Measurements from ENCODE around the gene SAXO1.
"Not testable (repeated sequence)": the region's sequence is repeated elsewhere in the genome, so short reads cannot be mapped to it uniquely, and the experiment has no call there.

The SAXO1 gene

DNA sequence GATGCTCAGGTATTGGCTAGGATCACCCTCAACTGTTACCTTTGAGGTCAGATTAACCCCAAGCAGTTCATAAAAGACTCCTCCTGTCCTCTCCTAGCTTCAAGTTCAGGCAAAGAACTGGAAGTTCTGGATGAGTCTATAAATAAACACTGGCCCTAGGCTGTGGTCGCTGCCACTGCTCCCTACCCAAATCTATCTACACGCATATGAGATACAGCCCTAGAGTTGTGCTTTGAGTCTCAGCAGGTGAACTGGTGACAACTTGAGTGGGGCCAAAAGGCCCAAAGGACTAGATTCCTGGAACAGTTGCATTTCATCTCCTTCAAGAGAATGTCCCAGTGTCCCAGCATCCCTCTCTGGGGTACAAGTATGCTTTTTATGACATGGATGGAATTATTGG is 62.6 kb downstream of the SAXO1 start:
- DNase-seq (ENCODE audit: low spot score), result no peak

DNA sequence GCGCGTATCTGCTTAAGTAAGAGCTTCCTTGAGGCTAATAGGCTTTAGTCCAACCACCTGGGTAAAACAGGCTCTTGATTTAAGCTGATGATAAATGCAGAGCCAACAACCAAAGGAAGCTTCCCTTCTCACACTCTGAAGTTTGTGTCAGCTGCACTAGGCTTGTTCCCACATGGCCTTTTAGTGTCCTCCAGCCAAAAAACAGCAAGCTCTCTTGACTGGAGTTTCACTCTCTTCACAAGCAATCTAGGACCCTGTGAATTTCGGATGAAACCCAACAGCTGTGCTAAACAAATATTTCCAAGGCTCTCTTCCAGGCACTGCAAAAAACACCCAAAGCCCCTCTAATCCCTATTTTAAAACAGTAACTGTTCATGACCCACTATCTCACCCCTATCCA is 63.9 kb downstream of the SAXO1 start:
- DNase-seq (ENCODE audit: low spot score), result no peak

DNA sequence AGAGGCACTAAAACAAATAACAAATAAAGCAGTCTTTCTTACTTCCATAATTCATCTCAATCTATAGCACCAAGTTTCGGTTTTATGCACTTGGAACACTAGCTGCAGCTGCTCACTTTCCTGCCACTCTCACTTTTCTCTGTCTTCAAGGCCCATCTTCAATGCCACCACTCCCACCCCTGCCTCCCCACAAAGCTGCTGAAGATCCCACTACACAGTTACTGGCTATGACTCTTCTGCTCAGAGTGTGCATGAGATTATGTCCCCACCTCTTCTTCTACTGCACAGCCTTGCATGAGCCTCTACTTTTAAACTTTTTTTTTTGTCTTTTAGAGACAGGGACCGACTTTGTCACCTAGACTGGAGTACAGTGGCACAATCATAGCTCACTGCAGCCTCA is 77.4 kb downstream of the SAXO1 start:
- no peak for DNase-seq (ENCODE audit: low spot score)

DNA sequence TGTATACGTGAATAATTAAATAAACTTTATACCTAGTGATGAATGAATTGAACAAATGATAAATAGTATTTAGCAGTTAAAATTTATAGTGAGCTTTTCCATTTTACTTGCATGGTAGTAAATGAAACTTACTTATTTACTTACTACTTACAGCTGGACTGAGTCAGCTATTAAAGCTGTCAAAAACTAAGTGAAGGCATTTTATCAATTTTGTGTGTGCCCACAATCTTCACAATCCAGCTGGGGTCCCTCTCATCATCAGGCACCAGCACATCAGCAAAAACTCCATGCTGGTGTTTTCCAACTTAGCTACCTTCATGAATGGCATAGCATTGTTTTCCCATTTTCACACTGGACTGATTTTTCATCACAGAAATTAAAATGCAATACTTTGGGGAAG is 81.1 kb downstream of the SAXO1 start:
- no peak for DNase-seq (ENCODE audit: low spot score)

DNA sequence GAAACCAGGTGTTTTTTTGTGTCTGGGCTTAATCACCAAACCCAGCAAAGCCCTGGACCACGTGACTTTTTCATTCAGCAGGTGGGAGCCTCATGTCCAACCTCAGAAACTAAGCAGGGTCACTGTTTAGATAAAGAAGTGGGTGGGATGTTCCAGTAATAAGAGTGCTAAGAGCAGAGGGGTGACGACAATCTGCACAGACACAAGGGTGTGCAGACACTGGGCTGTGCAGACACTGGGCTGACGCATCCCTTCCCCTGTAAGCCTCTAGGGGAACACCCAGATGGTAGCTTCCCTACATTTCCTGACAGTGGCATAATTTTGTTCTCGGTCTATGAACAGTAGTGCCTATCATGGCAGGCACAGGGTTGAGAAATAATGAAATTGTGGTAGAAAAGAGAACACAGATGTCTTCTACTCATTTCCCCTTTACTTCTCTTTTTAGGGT is 85.1 kb downstream of the SAXO1 start:
- DNase-seq (ENCODE audit: low spot score), result no peak

DNA sequence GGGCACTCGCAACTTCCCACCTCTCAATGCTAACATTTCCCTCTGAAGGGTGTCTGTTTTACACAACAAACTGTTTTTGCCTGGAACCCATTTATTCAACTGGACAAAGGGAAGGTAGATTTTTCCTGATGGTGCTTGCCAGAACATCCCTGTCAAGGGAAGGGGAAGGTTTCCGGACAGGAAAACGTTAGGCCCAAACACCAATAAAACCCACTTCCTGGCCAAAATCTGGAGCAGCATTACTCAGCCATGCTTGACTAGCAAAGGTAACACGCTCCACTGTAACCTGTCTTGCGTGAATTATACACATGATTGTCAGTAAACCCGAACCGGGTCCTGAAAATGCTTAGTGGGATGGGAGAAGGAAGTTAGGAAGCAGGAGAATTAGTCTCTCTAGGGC is 90.2 kb downstream of the SAXO1 start:
- no peak for DNase-seq (ENCODE audit: low spot score)

DNA sequence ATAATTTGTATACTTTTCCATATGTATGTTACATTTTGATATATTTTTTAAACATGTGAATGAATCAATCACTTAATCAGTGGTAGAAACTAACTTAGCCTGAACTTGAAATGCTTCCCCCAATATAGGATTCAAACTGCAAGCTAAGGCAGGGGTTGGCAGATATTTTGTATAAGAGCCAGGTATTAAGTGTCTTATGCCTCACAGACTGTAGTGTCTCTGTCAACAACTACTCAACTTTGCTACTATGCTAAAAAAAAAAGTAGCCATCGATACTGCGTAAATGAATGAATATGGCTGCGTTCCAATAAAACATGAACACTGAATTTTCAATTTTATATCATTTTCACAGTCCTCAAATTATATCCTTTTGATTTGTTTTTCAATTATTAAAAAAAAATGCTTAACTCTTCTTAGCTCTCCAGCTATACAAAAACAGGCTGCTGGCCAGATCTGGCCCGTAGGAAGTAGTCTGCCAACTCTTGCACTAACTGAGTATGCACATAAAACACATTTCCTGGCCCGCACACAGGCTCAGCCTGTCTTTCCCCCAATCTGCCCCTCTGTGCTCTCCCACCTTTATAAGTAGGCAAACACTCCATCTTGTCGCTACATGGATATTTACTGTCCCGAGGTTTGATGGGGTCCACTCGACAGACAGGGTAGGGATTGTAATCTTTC is 91.8 kb downstream of the SAXO1 start:
- DNase-seq (ENCODE audit: low spot score), result no peak

DNA sequence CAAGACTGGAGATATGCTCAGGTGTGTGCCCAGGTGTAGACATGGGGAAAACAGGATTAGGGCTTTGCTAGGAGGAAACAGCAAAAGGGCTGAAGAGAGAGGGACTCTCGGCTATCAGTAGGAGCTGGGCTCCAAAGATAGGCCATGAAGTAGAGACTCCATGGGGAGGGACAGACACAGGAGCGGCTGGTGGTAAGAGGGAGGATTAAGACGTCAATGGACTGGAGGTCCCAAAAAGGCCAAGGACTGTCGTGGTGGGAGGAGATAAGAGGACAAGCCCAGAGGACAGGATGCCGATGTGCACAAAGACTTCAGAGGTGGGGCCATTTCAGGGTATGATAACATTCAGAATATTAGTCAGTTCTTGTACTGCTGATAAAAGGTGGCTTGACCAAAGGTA is 93.1 kb downstream of the SAXO1 start:
- DNase-seq (ENCODE audit: low spot score), result no peak

DNA sequence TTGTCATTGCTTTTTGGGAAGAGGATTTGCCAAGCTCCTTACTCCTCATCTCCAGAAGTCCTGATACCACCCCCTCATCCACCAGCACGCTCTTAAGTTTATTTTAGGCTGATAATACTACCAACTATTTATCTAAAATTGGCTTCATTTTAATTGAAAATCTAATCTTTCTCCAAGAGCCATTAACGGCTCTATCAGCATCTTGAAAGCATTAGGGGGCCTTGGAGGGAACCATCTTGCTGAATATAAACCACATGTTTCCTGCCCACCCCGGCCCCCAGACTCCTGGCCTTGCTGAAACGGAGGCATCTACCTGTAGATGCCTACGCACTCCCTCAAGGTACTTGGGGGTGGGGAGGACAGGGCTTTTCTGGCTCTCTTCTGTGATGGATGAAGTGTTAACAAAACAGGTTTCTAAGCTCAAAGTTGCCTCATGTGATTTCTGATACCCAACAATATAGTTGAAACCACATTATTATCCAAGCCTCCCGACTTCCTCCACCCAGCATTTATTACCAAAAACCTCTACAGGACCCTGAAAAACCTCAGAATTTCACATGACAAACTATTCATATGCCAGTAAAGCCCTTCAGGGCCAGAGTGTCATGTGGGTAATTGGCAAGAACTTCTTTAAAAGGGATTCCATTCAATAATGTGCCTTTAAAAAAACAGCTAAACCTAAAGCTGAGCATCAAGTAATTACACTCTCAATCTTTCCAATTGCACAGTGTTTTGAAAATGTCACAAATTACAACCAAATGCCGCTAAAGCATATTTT is 96.7 kb downstream of the SAXO1 start:
- no peak for DNase-seq (ENCODE audit: low spot score)

DNA sequence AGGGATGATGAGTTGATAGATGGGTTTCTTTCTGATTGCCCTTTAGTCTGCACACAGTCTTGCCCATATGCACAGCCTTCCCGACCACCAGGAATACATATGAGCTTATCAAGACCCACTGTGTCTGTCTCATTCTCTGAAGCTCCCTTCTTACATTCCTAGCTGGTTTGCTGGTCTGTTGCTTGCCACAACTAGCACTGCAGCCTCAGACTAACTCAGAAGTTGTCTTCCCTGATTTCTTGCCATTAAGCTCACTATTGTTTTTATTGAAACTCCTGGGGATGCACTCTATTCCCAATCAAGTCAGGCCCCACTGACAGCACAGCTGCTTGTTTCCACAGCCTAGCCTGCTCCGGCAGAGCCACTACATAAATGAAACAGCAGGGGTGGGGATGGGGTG is 97.5 kb downstream of the SAXO1 start:
- no peak for DNase-seq (ENCODE audit: low spot score)

DNA sequence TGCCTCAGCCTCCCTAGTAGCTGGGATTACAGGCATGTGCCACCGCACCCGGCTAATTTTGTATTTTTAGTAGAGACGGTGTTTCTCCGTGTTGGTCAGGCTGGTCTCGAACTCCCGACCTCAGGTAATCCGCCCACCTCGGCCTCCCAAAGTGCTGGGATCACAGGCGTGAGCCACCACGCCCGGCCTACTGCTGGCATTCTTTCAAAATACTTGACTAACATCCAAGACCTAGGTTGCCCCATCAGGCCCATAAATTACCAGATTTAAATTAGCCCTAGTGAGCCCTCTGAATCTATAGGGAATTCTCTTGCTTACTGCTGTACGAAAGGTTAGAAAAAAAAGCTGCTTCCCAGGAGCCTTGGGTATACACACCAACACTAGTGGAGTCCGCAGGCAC is 102.4 kb downstream of the SAXO1 start:
- not testable (repeated sequence) for DNase-seq (ENCODE audit: low spot score)

DNA sequence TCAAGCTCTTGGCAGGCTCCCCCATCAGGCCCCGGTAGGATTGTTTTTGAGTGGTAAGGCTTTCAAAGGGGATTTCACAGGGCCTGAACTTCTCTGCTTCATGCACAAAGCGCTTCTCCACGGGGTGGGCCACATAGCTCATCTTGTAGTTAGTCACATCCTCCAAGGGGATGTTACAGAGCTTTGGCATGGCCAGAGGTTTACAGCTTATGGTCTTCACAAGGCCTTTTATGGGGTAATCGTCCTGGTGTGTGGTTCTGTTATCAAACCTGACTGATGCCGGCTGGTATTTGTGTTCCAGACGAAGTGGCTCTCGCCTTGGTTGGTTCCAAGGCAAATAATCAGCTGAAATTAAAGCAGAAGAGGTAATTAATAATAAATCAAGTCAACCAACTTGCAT is 104.3 kb downstream of the SAXO1 start:
- no peak for DNase-seq (ENCODE audit: low spot score)

DNA sequence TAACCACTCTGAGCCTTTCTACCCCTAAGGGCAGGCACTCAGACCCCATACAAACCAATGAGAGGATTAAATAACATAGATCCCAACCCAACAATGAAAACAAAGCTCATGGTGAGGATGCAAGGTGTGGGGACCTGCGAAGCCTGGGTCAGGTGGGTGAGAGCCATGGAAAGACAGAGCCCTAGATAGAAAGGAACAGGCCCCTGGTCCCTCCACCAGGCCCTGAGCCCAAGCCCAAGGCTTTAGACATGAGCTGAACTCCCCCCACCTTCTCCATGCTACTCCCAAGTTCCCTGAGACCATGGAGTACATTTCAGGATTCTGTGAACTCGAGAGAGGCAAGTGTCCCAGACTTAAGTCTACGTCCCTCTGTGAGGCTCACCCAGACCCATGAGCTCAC is 106.5 kb downstream of the SAXO1 start:
- no peak for DNase-seq (ENCODE audit: low spot score)

DNA sequence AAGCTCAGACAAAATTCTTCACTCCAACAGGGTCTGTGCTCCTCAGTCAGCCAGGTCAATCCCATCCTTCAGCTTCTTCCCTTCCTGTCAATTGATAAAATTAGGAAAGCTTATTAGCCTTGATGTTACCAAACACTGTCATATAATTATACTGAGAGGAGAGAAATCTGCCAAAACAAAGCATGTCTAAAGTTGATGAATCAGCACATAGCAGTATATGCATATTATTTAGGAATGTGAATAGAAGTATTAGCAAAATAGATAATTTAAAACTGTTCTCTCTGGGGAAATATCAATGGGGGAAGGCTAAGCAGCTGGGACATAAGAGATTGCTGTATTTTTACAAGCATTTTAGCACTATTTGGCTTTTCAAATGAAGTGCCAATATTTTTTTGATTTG is 107.1 kb downstream of the SAXO1 start:
- no peak for DNase-seq (ENCODE audit: low spot score)

DNA sequence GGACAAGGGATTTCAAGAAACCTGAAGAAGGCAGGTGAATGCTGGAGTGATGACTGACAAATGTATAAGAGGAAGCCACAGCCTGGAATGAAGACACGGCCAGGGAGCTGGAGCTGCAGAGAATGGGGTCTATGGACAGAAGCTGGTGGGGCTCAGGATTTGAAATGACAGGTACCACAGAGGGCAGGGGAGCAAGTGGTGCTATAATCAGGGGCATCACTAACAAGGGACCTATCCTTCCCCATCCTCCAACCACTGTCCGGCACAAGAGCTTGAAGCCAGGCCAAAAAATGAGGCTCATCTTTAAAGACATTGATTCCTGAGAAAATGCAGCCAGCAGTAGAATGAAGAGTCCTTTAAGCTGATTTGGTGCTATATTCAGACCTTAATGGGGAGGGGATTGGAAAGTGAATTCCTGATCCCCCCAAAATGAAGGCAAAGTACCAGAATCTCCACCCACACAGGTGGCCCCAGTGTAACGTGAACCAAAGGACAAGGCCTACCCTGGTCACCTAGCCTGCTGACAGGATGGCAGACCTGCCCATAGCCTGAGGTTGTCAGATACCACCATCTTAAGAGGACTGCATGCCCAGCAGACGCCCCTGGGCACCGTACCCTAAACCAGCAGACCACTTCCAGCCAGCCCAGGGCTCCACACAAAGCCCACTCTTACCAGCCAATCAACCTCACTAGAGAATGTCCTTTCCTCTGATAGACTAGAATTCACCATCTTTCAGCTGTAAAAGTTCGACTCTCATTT is 109.2 kb downstream of the SAXO1 start:
- no peak for DNase-seq (ENCODE audit: low spot score)

DNA sequence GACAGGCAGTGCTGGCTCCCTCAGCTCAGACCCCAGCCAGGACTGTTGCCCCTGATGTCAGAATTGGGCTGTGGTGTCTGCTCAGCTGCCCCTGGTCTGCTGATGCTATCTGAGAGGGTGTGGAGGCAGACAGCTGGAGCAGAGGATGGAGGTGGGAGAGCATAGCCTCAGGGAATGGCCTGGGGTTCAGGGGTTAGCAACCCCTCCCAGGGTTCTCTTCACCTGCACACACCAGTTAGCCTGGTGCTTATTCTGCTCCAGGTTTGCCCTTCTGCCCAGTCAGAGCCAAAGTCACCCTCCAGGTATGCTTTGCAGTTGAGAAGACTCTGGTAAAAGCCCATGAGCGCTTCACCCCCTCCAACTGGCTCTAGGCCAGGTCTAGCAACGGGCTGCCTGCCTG is 109.8 kb downstream of the SAXO1 start:
- no peak for DNase-seq (ENCODE audit: low spot score)

DNA sequence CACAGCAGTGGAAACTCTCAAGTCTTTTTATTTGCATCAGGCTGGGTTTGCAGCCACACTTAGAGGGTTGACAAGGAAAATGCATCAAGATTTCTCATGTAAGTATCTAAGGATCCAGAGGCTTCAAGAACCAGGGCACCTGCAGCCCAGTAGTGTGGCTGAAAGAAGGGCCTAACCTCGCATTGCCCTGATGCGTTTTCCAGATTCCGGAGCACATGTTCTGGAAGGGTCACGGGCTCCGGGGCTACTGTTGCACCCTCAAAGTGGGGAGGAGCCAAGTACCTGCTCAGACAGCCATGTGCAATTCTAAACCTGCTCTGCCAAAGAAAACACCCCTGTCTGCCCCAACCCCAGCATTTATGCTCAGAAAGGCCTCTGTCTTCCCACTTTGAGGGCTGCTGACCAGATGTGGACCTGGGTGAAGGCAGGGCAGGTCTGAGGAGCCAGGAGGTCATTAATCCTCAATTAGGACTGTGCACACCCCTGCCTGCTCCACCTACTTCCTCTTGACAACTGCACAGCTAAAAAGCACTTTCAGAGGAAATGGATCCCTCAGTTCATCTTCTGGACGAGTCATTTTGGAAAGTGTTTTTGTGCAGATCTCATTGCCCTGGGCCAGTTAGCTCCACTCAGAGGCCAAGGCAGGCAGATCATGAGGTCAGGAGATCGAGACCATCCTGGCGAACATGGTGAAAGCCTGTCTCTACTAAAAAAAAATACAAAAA is 110.7 kb downstream of the SAXO1 start:
- no peak for DNase-seq (ENCODE audit: low spot score)

DNA sequence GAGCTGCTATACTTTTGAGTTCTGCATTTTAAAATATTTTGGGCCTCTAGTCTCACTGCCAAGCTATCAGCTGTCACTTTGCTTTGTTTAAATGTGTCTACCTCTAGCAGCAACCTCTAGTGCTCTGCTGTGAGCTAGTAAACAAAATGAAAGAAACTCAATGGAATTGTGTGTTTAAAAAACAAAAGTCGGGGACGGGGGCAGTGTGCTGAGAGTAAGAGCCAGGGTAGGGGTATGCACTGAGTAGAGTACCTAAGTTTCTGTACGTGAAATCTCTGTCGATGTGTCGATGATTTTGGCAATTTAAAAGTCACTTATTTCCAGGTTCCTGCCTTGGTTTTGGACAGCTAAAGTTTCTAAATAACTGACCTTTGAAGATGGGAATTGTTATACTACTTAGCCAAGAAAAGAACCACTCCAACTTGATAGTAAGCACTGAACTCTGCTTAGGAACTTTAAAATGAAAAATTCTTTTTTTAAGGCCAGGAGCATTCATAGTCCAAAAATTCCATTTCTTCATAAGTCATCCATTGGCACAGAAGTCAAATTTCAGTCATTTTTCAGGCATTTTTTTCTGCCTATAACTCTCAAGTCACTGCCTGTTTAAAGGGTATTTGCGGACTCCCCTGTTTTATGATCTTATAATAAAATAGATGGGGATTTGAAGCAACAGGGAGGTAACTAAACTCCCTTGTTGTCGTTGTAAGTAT is 111.5 kb downstream of the SAXO1 start:
- no peak for DNase-seq (ENCODE audit: low spot score)

DNA sequence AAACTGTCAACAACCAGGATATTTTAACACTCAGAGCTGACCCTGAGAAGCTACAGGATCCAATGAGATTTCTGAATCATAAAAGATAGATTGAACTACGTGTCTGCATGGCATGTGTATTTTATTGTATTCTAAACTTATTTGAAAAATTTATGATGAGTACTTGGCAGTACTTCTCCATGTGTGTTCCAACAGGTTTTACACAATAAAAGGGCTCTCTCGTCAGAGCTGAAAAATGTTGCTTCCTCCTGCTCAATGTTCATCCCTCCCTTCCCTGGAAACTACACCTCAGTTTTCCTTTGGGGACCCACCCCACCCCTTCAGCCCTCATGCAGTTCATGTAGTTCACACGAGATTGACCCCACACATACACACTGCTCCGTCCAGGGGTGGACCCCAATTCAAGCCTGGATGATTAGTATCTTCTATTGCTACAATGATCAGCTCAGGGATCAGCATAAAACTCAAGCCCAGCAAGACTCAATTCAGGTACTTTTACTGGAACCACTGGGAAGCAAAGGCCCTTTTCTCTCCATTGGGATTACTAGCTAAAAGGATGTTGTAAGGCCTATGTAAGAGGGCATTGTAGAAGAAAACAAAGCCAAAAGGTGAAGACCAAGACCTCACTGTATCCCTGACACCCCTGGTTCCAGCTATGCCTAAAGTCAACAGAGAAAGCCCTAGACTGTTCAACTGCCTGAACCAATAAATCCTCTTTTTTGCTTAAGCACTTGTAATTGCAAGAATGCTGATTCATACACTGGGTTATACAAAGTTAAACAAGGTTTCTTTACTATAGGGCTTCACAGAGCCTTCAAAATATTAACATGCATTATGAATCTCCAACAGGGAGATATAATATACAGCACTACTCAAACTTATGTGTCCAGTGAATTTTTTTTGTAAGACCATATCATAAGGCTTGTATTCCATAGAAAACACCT is 112.6 kb downstream of the SAXO1 start:
- DNase-seq (ENCODE audit: low spot score), result no peak

DNA sequence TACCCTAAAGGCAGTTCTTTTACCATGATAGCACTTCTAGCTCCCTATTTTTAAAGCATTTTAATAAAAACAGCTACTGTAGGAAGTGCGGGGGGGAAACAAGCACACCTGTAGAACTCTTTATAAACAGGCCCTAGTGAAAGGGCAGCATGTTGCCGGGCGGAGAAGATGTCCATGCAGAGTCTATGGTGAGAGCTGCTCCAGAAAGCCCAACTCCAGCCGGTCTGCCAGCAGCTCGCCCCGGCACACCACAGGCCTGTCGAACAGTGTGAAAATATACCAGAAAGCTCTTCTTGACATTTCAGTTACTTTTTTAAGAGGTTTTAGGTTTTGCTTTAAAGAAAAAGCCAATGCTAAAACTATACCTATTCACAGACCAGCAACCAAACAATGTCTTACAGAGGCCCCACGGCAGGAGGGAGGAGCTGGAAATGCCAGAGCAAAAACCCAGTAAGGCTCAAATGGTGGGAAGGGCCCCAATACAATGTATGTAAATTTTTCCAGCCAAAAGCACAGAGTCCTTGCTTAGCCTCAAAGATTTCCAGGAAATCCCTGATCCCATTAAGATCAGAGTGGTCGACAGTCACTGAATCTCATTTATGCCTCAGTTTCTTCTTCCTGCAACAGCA is 121.2 kb downstream of the SAXO1 start:
- DNase-seq (ENCODE audit: low spot score), result no peak

Data from CD4-positive, alpha-beta T cell treated with Interleukin-2 at 100 ng/mL for 4 hours (primary cell).